Activated naive CD4-positive, alpha-beta T cell treated with anti-CD3 and anti-CD28 coated beads, Interleukin-2, amount 50 U/mL, for 72 hours (primary cell): ENCODE data around the gene PTAR1. TPM values are rescaled to one million over a fixed set of nuclear protein-coding genes. Genes with fewer than 3 reads are reported as not detected.

Source experiments
- ATAC-seq, 2 donors: fragments of 150-1000 bp; cut with Tn5 transposase; 2 replicates each; pipeline ENCODE4 v1.10.0; 2021; ENCODE audit warnings: mild to moderate bottlenecking in 2 of 2, moderate library complexity in 2 of 2
- DNase-seq, 2 donors: peaks; one replicate each; pipeline ENCODE4 v3.0.0; 2021 to 2022; ENCODE audit warnings: low spot score in 2 of 2
- H3K27ac Mint-ChIP-seq, 2 donors: one replicate each; pipeline ENCODE4 v1.8.0; 2022; ENCODE audit warnings: mild to moderate bottlenecking in 2 of 2, mixed read lengths in 2 of 2
- H3K36me3 Mint-ChIP-seq, 2 donors: one replicate each; pipeline ENCODE4 v1.8.0; 2022; ENCODE audit warnings: mixed read lengths in 2 of 2
- H3K9me3 Mint-ChIP-seq, 2 donors: one replicate each; pipeline ENCODE4 v1.8.0; 2022; ENCODE audit warnings: mixed read lengths in 2 of 2
- total RNA-seq, 2 donors: library from RNA; stranded (reverse); gene quantifications; one replicate each; pipeline ENCODE4 v1.2.3, GENCODE V29; 2022

PTAR1 gene
- total RNA-seq, 2 donors from 2014 or later: 50.9 to 88.5 TPM

DNA sequence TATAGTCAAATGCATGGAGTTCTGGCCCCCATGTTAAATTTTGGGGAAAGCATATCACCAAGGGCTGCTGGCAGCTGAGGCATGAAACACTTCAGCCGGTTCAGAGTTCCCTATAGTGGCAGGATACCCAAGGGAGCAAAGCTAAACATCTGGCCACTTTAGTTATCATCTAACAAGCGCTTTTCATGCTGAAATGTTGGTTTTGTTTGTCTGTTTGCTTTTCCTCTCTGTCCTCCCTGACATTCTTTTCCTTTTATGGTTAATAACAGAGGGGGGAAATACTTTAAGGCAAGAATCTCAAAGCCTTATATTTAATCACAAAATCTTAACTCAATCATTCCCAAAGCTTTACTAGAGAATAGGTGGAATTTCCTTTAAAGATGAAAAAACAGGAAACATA lies 99.5 kb downstream of the PTAR1 start:
- no peak for DNase-seq
- H3K9me3 Mint-ChIP-seq: no peaks in the 10 kb centered on the region
- H3K36me3 Mint-ChIP-seq: no peaks in the 10 kb centered on the region
- ATAC-seq: no peak
- H3K27ac Mint-ChIP-seq: no peak overlapping the region

Other genes with a start within 250 kb of the PTAR1 start
- gene APBA1, start 87.6 kb downstream of the PTAR1 start, total RNA-seq: 1 to 10 TPM in 1 of 2 donors, not detected in 1; 4.2 TPM
- gene CFAP95, start 60.8 kb upstream of the PTAR1 start, total RNA-seq: not detected